ENCODE results near the gene RTL1. TPM values are rescaled to one million over a fixed set of nuclear protein-coding genes. Genes with fewer than 3 reads are reported as not detected.

Gene RTL1
- total and polyA plus RNA-seq, 2 of the 13 experiments (the other 11 are each of a cell fraction or from before 2014, with no cell fraction given) = not detected

DNA sequence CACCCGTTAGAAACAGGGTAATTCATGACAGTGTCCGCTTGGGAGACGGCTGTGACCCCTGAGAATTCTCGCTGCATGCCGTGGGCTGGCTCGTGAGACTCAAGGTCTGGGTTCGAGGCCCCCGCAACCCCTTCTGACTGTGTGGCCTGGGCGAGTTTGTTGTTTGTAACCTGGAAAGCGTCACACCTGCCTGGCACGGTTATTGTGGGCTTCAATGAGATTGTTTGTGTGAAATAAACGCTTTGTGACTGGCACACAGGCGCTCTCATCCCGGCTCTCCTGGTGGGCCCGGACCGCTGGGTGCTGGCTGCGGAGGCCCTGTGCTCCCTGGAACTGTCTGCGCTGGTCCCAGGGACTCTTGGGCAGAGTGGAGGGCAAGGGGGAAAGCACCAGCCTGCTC, 43.7 kb downstream of the RTL1 start:
- 56% methylated on average over 11 of the region's 18 CpGs for WGBS (ENCODE audit: low lambda C conversion rate)
- no peak for TF ChIP-seq POLR2AphosphoS5 (IDR thresholded peaks at IDR 0.05; ENCODE audit: low read depth, low read length)
- no peak for TF ChIP-seq ZNF567 (CRISPR knock-in tag; IDR thresholded peaks at IDR 0.05; ENCODE audit: borderline replicate concordance)
- no peak for TF ChIP-seq HCFC1 (IDR thresholded peaks at IDR 0.05; ENCODE audit: low read depth, low read length)
- Histone ChIP-seq H3K4me2 (ENCODE audit: low read depth, low read length) (no peak overlapping the region; the same call in 1 of the 2 replicates), H3K4me1 (ENCODE audit: insufficient read depth, low read length) (peaks cover 51% of the 10 kb centered on the region), H4K20me1 (ENCODE audit: insufficient read depth, low read length) (no peaks in the 10 kb centered on the region), H3K79me2 (ENCODE audit: insufficient read depth, low read length) (no peaks in the 10 kb centered on the region), H3K27me3 (ENCODE audit: control insufficient read depth in 1 of 2, insufficient read depth in 2 of 2, low read length in 2 of 2) (peaks cover 9 to 48% of the 10 kb centered on the region in 2 experiments; a peak in 4 of 5 replicates), H3K27ac (ENCODE audit: extremely low read length, insufficient read depth, low read length) (no peak overlapping the region), H2AFZ (ENCODE audit: low read length) (no peak overlapping the region), H3K9ac (ENCODE audit: insufficient read depth, low read depth, low read length) (no peak overlapping the region), H3K4me3 (replicated peaks in 1 of 3; ENCODE audit: insufficient read depth in 1 of 3, low read depth in 2 of 3, low read length in 3 of 3) (no peak overlapping the region), H3K9me3 (ENCODE audit: low read length) (no peaks in the 10 kb centered on the region), H3K36me3 (replicated peaks in 1 of 2; ENCODE audit: control insufficient read depth in 1 of 2, insufficient read depth in 2 of 2, low read length in 2 of 2) (no peaks in the 10 kb centered on the region)
- no peak for FAIRE-seq
- in situ Hi-C loops (cut with HindIII; ENCODE audit: extremely low pct_ligation_motif_present, low pct_unique_long_range_greater_than_20kb) = loop anchor here (5.0 kb wide), 1 partner anchor 38 kb away; no protein-coding TSS in a partner anchor
- ATAC-seq = no peak; the same call in 2 of the 3 replicates
- ChIA-PET POLR2A (no interaction called here), CTCF (ENCODE audit: low intra/inter-chr PET ratio, low total read pairs) (no interaction called here)
- intact Hi-C loops (cut with micrococcal nuclease; ENCODE audit: unreplicated experiment) = no loop called here
- no peak for DNase-seq (ENCODE audit: low spot score)
- no TSS peak for BruUV-seq (replicated peaks)

- intact Hi-C loops (cut with micrococcal nuclease; ENCODE audit: unreplicated experiment) (no loop called here), in situ Hi-C loops (cut with HindIII; ENCODE audit: extremely low pct_ligation_motif_present, low pct_unique_long_range_greater_than_20kb) (no loop called here)
- no peak for FAIRE-seq
- H3K9me3 ChIP-seq (ENCODE audit: low read length) = no peaks in the 10 kb centered on the region
- no peak for DNase-seq (ENCODE audit: low spot score)
- H3K9ac ChIP-seq (ENCODE audit: insufficient read depth, low read depth, low read length) = no peak overlapping the region
- H4K20me1 ChIP-seq (ENCODE audit: insufficient read depth, low read length) = no peaks in the 10 kb centered on the region
- no peaks in the 10 kb centered on the region for H3K79me2 ChIP-seq (ENCODE audit: insufficient read depth, low read length)
- TF ChIP-seq MAFK (conservative IDR thresholded peaks at IDR 0.05 in 1 of 2, IDR thresholded peaks at IDR 0.05 in 1 of 2; ENCODE audit: low read length in 2 of 2) = 0 out of 4 replicates have a peak, but pooled peaks of 1 of the 2 experiments have one; percentile 7
- TF ChIP-seq, protein P1, sequence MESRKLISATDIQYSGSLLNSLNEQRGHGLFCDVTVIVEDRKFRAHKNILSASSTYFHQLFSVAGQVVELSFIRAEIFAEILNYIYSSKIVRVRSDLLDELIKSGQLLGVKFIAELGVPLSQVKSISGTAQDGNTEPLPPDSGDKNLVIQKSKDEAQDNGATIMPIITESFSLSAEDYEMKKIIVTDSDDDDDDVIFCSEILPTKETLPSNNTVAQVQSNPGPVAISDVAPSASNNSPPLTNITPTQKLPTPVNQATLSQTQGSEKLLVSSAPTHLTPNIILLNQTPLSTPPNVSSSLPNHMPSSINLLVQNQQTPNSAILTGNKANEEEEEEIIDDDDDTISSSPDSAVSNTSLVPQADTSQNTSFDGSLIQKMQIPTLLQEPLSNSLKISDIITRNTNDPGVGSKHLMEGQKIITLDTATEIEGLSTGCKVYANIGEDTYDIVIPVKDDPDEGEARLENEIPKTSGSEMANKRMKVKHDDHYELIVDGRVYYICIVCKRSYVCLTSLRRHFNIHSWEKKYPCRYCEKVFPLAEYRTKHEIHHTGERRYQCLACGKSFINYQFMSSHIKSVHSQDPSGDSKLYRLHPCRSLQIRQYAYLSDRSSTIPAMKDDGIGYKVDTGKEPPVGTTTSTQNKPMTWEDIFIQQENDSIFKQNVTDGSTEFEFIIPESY (CRISPR knock-in tag; IDR thresholded peaks at IDR 0.05) = peak; percentile 81
- TF ChIP-seq ZNF224 (CRISPR knock-in tag; IDR thresholded peaks at IDR 0.05) = no peak
- H2AFZ ChIP-seq (ENCODE audit: low read length) = no peak overlapping the region
- peaks cover 8 to 41% of the 10 kb centered on the region in 2 experiments; a peak in 4 of 5 replicates for H3K27me3 ChIP-seq (ENCODE audit: control insufficient read depth in 1 of 2, insufficient read depth in 2 of 2, low read length in 2 of 2)
- no peaks in the 10 kb centered on the region for H3K36me3 ChIP-seq (replicated peaks in 1 of 2; ENCODE audit: control insufficient read depth in 1 of 2, insufficient read depth in 2 of 2, low read length in 2 of 2)
- 38% methylated on average over 7 of the region's 8 CpGs for WGBS (ENCODE audit: low lambda C conversion rate)
- POLR2A ChIA-PET = no interaction called here
- peaks cover 60% of the 10 kb centered on the region for H3K4me1 ChIP-seq (ENCODE audit: insufficient read depth, low read length)
- no peak overlapping the region for H3K4me3 ChIP-seq (replicated peaks in 1 of 3; ENCODE audit: insufficient read depth in 1 of 3, low read depth in 2 of 3, low read length in 3 of 3)
- BruUV-seq (replicated peaks) = no TSS peak
- H3K4me2 ChIP-seq (ENCODE audit: low read depth, low read length) = no peak overlapping the region
- CTCF ChIA-PET (ENCODE audit: low intra/inter-chr PET ratio, low total read pairs) = no interaction called here
- H3K27ac ChIP-seq (ENCODE audit: extremely low read length, insufficient read depth, low read length) = no peak overlapping the region
- no peak for ATAC-seq
Observed at GRCh38 chr14:100858838-100859220, 44.7 kb downstream of the RTL1 start.
